ENCODE data around the gene IVD. TPM values are rescaled to one million over a fixed set of nuclear protein-coding genes. Genes with fewer than 3 reads are reported as not detected.

The IVD gene
- total and polyA plus RNA-seq, 9 of the 15 experiments (the other 6 are each of a cell fraction or from before 2014, with no cell fraction given), result 0.15 to 4.5 (median 2.4) TPM

DNA sequence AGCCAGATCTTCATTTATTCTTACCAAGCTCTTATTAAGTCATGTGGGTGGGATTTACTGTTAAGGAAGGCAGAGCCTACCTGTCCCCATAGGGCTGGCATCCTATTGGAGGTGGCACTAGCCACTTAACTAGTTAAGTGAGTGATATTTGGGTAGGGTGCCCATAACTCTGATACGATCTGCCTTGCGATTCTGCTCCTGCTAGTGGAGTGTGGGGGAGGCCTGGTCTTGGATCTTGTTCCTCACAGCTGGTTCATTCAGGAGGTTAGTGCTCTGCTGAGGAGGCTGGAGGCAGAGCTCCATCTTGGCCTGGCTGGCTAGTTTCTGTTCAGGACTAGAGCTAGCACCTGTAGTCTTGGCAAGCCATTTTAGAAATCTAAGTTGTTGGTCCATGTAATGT lies 44.5 kb downstream of the IVD start:
- Histone ChIP-seq H3K79me2 (ENCODE audit: control insufficient read depth, insufficient read depth, low read length) (peaks cover 92% of the 10 kb centered on the region), H3K27ac (ENCODE audit: extremely low read depth, low read depth, low read length) (no peak overlapping the region), H3K4me2 (ENCODE audit: insufficient read depth, low read length) (no peak overlapping the region), H3K9ac (ENCODE audit: insufficient read depth in 1 of 2, low read depth in 2 of 2, low read length in 2 of 2) (peak overlapping the region in 1 of 2 experiments; percentile 24; a peak in 2 of 4 replicates), H3K36me3 (ENCODE audit: control insufficient read depth, insufficient read depth, low read length) (peaks cover 21% of the 10 kb centered on the region; the same call in 2 of the 3 replicates), H3K4me1 (replicated peaks in 1 of 2; ENCODE audit: control insufficient read depth in 2 of 2, insufficient read depth in 2 of 2, low read length in 2 of 2) (peaks cover 28 to 38% of the 10 kb centered on the region in 2 experiments), H3K9me3 (replicated peaks; ENCODE audit: control insufficient read depth, insufficient read depth, low read depth, low read length) (no peaks in the 10 kb centered on the region), H3K27me3 (ENCODE audit: control insufficient read depth in 2 of 2, insufficient read depth in 2 of 2, low read length in 2 of 2) (no peaks in the 10 kb centered on the region), H3K9me1 (ENCODE audit: control insufficient read depth, insufficient read depth, low read length) (peaks cover 20% of the 10 kb centered on the region), H2AFZ (ENCODE audit: low read depth, low read length) (no peak overlapping the region), H3K4me3 (no peak overlapping the region), H4K20me1 (replicated peaks; ENCODE audit: control insufficient read depth, insufficient read depth, low read length) (peaks cover 52% of the 10 kb centered on the region)
- FAIRE-seq (no peak), DNase-seq (ENCODE audit: extremely low read depth in 1 of 4, low spot score in 3 of 4) (no peak), ATAC-seq (peak; percentile 19)
- POLR2A ChIA-PET, result interaction anchor here (0.6 to 9.5 kb wide), 10 partner anchors 8 to 431 kb away, joined by 3 to 89 read pairs (median 4); partner anchors contain the start of genes BAHD1 and CHST14
- TF ChIP-seq, protein P1, sequence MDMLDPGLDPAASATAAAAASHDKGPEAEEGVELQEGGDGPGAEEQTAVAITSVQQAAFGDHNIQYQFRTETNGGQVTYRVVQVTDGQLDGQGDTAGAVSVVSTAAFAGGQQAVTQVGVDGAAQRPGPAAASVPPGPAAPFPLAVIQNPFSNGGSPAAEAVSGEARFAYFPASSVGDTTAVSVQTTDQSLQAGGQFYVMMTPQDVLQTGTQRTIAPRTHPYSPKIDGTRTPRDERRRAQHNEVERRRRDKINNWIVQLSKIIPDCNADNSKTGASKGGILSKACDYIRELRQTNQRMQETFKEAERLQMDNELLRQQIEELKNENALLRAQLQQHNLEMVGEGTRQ (CRISPR knock-in tag; IDR thresholded peaks at IDR 0.05), result no peak
- TF ChIP-seq POU5F1 (IDR thresholded peaks at IDR 0.05; ENCODE audit: borderline replicate concordance, low read depth, low read length, partially characterized antibody), result no peak
- no peak for TF ChIP-seq CBFA2T3 (IDR thresholded peaks at IDR 0.05)
- TF ChIP-seq ARID1B (IDR thresholded peaks at IDR 0.05), result no peak
- no peak for TF ChIP-seq ZNF696 (CRISPR knock-in tag; conservative IDR thresholded peaks at IDR 0.05)
- TF ChIP-seq CEBPG (CRISPR knock-in tag; IDR thresholded peaks at IDR 0.05), result no peak
- TF ChIP-seq CEBPG (tag; conservative IDR thresholded peaks at IDR 0.05 in 1 of 2, IDR thresholded peaks at IDR 0.05 in 1 of 2), result no peak
- TF ChIP-seq, protein P2, sequence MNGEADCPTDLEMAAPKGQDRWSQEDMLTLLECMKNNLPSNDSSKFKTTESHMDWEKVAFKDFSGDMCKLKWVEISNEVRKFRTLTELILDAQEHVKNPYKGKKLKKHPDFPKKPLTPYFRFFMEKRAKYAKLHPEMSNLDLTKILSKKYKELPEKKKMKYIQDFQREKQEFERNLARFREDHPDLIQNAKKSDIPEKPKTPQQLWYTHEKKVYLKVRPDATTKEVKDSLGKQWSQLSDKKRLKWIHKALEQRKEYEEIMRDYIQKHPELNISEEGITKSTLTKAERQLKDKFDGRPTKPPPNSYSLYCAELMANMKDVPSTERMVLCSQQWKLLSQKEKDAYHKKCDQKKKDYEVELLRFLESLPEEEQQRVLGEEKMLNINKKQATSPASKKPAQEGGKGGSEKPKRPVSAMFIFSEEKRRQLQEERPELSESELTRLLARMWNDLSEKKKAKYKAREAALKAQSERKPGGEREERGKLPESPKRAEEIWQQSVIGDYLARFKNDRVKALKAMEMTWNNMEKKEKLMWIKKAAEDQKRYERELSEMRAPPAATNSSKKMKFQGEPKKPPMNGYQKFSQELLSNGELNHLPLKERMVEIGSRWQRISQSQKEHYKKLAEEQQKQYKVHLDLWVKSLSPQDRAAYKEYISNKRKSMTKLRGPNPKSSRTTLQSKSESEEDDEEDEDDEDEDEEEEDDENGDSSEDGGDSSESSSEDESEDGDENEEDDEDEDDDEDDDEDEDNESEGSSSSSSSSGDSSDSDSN (IDR thresholded peaks at IDR 0.05; ENCODE audit: borderline replicate concordance in 1 of 2, low read depth in 2 of 2, low read length in 2 of 2), result 0 out of 4 replicates have a peak, but pooled peaks of 1 of the 2 experiments have one; percentile 21
- TF ChIP-seq, protein P3, sequence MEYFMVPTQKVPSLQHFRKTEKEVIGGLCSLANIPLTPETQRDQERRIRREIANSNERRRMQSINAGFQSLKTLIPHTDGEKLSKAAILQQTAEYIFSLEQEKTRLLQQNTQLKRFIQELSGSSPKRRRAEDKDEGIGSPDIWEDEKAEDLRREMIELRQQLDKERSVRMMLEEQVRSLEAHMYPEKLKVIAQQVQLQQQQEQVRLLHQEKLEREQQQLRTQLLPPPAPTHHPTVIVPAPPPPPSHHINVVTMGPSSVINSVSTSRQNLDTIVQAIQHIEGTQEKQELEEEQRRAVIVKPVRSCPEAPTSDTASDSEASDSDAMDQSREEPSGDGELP (CRISPR knock-in tag; IDR thresholded peaks at IDR 0.05; ENCODE audit: borderline replicate concordance), result peak; percentile 50; the same call in 1 of the 2 replicates
- TF ChIP-seq, protein P4, sequence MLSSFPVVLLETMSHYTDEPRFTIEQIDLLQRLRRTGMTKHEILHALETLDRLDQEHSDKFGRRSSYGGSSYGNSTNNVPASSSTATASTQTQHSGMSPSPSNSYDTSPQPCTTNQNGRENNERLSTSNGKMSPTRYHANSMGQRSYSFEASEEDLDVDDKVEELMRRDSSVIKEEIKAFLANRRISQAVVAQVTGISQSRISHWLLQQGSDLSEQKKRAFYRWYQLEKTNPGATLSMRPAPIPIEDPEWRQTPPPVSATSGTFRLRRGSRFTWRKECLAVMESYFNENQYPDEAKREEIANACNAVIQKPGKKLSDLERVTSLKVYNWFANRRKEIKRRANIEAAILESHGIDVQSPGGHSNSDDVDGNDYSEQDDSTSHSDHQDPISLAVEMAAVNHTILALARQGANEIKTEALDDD (IDR thresholded peaks at IDR 0.05), result peak; percentile 78
- TF ChIP-seq, protein P5, sequence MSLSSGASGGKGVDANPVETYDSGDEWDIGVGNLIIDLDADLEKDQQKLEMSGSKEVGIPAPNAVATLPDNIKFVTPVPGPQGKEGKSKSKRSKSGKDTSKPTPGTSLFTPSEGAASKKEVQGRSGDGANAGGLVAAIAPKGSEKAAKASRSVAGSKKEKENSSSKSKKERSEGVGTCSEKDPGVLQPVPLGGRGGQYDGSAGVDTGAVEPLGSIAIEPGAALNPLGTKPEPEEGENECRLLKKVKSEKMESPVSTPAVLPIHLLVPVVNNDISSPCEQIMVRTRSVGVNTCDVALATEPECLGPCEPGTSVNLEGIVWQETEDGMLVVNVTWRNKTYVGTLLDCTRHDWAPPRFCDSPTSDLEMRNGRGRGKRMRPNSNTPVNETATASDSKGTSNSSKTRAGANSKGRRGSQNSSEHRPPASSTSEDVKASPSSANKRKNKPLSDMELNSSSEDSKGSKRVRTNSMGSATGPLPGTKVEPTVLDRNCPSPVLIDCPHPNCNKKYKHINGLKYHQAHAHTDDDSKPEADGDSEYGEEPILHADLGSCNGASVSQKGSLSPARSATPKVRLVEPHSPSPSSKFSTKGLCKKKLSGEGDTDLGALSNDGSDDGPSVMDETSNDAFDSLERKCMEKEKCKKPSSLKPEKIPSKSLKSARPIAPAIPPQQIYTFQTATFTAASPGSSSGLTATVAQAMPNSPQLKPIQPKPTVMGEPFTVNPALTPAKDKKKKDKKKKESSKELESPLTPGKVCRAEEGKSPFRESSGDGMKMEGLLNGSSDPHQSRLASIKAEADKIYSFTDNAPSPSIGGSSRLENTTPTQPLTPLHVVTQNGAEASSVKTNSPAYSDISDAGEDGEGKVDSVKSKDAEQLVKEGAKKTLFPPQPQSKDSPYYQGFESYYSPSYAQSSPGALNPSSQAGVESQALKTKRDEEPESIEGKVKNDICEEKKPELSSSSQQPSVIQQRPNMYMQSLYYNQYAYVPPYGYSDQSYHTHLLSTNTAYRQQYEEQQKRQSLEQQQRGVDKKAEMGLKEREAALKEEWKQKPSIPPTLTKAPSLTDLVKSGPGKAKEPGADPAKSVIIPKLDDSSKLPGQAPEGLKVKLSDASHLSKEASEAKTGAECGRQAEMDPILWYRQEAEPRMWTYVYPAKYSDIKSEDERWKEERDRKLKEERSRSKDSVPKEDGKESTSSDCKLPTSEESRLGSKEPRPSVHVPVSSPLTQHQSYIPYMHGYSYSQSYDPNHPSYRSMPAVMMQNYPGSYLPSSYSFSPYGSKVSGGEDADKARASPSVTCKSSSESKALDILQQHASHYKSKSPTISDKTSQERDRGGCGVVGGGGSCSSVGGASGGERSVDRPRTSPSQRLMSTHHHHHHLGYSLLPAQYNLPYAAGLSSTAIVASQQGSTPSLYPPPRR (CRISPR knock-in tag; IDR thresholded peaks at IDR 0.05; ENCODE audit: borderline replicate concordance), result no peak
- TF ChIP-seq PHB2 (IDR thresholded peaks at IDR 0.05; ENCODE audit: low read depth), result no peak
- in situ Hi-C loops (cut with MboI), result no loop called here
- 23% methylated on average over 2 of the region's 2 CpGs for WGBS (ENCODE audit: insufficient coverage, low coverage, missing lambda C conversion rate)
- intact Hi-C loops (cut with micrococcal nuclease), result no loop called here
- no TSS peak for BruUV-seq (replicated peaks)
- CTCF ChIA-PET (ENCODE audit: low intra/inter-chr PET ratio), result no interaction called here
